NCI-H2029 treated with DMSO at 0.1 percent for 48 hours (cell line): ENCODE measurements around the gene GPRC5C.

Source experiments
- DNase-seq: peaks from one replicate; lab custom pipeline; 2025; lab: John Stamatoyannopoulos, UW

The GPRC5C gene

DNA sequence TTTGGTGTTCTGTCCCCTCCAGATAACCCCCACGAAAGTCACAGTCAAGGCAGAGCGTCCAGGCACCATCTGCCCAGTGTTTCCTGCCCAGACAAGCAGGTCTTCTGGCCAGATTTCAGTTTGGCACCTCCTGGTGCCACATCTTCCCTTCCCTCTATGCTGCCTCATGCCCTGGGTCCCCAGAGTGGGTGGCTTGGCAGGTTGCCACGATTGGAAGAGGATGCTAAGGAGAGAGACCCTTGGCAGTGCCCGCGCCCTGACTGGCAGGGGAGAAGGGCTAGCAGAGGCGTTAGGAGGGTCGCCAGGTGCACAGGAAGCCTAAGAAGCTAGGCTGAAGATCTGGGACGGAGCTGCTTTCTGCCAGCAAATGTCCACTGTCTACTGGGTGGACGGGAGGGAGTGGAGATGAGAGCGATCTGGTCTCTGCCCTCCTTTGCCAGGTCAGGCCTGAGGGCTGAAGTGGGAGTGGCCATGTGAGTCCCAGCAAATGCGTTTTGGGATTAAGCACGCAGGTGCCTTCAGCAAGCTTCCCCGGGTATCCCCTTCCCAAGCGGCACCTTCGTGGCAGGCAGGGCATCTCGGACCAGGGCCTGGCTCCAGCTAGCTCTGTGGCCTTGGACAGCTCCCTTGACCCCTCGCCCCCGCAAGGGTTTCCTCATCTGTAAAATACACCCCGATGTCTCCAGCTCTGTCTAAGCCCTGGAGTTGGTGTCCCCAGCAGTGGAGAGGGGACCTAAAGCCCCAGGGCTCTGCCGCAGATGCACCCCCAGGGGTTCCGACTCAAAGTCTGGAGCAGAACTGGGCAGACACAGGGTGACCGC lies 21.2 kb downstream of the GPRC5C start:
- peak; percentile 35 for DNase-seq

- peak; percentile 16 for DNase-seq
These were observed 21.8 kb downstream of the GPRC5C start for GRCh38 chr17:74453665-74454196.

DNA sequence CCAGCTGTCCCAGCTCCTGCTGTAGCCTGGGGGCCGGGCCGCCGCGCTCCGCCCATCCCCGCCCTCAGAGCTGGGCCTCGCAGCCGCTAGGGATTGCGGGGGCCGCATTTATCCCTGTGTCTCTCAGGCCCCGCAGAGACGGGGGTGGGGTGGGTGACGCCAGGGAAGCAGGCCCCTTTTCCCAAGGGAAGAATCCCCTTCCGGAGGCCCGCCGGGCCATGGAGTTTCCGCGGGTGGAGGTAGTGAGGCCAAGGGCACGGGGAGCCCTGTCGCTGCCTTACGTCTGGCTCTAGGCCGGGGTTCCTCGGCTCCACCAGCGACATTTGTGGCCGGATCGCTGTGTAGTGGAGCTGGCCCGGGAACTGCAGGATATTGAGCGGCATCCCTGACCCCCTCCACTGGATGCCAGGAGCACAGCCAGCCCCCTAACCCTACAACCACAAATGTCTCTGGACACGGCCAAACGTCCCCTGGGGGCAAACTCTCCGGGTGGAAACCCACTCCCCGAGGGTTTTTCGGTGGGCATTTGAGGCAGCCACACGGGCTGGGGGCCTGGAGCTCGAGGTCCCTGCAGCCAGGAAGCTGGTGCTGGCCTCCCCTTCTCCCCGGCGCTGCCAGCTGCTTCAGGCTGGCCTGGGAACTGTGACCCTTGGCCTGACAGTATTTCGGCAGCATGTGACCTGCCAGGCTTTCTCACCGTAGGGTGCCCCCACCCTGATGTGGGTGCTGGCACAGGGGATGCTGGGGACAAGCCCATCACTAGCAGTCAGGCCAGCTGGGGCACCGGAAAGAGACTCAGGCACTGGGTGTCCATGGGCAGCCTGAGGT lies 22.5 kb downstream of the GPRC5C start:
- DNase-seq: no peak

GRCh38 chr17:74455025-74455545 lies 23.2 kb downstream of the GPRC5C start:
- no peak for DNase-seq

DNA sequence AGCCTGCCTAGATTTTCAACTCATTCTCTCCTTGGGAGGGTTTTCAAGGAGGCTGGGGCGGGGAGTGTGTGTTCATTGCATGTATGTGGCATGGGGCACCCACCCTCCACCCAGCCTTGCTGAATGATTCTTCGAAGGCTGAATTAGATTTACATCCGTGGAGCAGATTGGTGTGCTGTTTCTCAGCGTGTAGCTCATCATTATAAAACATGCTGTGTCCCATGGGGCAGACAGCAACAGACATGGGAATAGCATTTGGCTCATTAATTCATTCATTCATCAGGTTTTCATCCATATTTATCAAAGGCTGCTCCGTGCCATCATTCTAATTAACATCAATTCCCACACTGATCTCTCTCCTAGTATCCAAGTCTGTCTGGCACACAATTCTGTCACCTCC lies 23.9 kb downstream of the GPRC5C start:
- DNase-seq: no peak

GRCh38 chr17:74457146-74457819 lies 25.4 kb downstream of the GPRC5C start:
- DNase-seq: no peak

GRCh38 chr17:74457820-74458166 lies 25.9 kb downstream of the GPRC5C start:
- no peak for DNase-seq

- no peak for DNase-seq
These were observed 26.9 kb downstream of the GPRC5C start for GRCh38 chr17:74458835-74459234.

DNA sequence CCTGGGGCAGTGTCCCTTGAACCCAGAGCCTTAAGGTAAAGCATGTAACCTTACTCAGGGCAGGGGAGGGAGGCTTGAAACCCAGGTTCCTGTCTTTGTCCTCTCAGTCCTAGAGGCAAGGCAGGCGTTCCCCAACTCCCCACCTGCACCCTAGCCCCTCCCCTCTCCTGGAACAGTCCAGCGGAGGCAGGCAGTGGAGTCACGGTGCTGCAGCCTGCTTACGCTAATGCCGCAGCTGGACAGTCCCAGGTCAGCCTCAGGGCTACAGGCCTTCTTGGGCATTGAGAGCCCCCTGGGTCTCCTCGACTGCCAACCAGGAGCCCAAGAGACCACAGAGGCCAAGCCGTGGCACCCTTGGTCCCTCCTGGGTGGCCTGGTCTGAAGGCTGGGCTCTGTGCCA lies 27.7 kb downstream of the GPRC5C start:
- DNase-seq: no peak

GRCh38 chr17:74460241-74460640 lies 28.4 kb downstream of the GPRC5C start:
- no peak for DNase-seq

- no peak for DNase-seq
These were observed 29.1 kb downstream of the GPRC5C start for GRCh38 chr17:74460996-74461395.

GRCh38 chr17:74461611-74462010 lies 29.7 kb downstream of the GPRC5C start:
- no peak for DNase-seq

DNA sequence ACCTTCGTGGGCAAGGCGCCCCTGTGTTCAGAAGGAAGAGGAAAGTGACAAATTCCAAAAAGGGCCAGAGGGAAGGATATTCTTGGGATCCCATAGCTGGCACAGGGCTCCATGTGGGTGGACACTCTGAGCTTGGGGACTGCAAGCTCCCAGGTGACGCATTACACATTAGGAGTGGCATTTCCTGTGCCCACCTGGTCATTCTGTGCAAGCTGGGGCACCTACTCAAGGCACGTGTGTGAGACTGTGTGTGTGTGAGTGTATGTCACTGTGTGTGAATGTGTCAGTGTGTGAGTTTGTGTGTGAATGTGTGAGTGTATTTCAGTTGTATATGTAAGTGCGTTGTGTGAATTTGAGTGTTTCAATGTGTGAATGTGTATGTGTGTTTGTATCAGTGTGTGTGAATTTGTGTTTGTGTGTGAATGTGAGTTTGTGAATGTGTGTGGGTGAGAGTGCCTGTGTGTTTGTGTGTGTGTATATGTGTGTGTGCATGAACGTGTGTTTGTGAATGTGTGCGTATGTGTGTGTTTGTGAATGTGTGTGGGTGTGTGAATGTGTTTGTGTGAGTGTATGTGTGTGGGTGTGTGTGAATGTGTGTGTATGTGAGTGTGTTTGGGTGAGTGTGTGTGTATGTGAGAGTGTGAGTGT lies 33.0 kb downstream of the GPRC5C start:
- no peak for DNase-seq

GRCh38 chr17:74465378-74466110 lies 33.7 kb downstream of the GPRC5C start:
- DNase-seq: no peak

DNA sequence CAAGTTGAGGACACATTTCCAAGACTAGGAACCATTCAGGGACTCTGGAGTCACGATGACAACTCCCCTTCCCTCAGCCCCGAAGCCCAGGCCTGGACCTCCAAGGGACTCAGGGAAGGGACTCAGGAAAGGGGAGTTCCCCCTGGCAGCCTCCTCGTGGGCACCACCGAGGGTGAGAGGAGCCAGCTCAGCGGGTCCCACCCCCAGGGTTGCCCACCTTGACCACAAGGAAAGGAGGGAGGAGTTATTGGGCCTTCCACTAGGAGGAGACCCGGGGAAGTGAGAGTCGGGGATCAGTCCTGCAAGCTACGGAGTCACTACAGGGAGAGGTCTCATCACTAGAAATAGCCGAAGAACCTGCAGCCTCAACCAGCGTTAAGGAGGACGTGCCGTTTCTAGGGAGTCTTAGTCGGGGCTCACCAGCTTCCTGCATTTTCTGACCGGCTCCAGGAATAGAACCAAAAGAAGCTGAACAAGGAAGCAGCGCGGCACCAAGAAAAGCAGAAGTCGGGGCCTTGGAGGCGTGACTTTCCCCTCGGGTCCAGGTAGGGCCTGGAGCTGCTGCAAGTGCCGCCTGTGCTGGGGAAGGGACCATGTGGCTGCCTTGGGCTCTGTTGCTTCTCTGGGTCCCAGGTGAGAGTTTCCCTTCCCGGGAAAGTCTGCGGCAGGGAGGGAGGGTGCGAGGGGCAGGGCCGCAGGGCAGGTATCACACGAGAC lies 34.4 kb downstream of the GPRC5C start, which contains the start of gene CD300A:
TSS of gene CD300A (plus strand) at position 524 of the 717 bp plus-strand sequence. CDS start at position 594, 70 bp downstream.
- DNase-seq: no peak

DNA sequence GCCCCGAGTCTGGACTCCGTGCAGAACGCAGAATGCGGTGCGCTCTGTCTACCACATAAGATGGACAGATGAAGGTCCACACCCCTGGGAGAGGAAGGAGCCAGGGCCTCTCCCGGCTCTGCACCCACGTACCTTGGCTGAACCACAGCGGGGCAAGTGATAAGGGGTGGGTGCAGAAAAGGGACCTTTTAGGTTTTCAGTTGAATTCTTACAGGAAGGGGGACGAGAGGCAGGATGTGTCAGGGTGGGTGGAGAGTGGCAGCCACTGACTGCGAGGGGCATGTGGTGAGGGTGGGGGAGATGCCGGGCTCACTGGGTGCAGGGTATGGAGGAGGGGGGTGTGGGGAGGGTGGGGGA lies 34.9 kb downstream of the GPRC5C start:
- no peak for DNase-seq

GRCh38 chr17:74467221-74467951 lies 35.5 kb downstream of the GPRC5C start:
- DNase-seq: no peak

DNA sequence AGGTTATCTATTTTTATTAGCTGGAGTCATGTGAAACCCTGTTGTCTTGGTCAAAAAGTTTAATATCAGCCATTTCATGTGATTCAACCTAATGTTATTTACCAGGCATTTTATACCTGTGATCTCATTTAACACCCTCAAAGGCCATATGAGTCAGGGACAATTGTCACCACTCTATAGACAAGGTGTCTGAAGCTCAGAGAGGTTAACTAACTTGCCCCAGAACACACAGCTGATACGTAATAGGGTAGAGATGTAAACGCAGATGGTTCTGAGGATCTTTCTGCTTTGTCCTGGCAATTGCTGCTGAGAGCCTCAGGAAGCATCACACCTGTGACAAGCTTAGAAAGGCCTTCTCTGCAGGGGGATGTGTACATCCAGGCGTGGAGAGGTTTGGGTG lies 39.5 kb downstream of the GPRC5C start:
- DNase-seq: no peak

DNA sequence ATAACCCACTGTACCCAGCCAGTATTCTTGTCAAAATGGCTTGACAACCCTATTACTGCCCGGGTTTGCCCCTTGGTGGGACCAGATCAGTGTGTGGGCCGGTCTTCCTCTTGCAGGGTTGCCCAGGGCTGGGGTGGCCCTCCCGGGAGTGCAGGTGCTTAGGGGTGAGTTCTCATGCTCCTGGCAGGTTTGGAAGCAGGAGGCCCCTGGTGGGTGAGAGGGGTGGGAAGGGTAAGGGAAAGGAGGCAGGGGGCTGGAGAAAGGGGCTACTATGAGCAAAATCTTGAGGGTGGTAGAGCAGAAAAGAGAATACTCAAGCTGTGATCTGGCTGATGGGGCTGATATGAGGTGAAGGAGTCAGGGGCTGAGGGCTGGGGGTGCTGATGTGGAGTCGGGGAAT lies 41.0 kb downstream of the GPRC5C start:
- no peak for DNase-seq

GRCh38 chr17:74473294-74473693 lies 41.4 kb downstream of the GPRC5C start:
- DNase-seq: no peak
